H1 (cell line): Measurements from ENCODE around the gene IFT122. TPM values are rescaled to one million over a fixed set of nuclear protein-coding genes. Genes with fewer than 3 reads are reported as not detected.

Experiments
- CTCF ChIA-PET: fragments of 300-600 bp; sonication (Branson Sonifier 250); formaldehyde crosslinking; loops from one replicate; lab custom pipeline; 2021; ENCODE audit not compliant: partially characterized antibody; lab: Charles Lee
- POLR2A ChIA-PET: fragments of 300-600 bp; sonication (Branson Sonifier 250); formaldehyde crosslinking; loops from one replicate; lab custom pipeline; 2021; ENCODE audit warnings: inconsistent platforms; ENCODE audit not compliant: partially characterized antibody; lab: Charles Lee
- DNase-seq, 2 experiments: peaks; one replicate each; pipeline versions ENCODE4 v3.0.0 to v3.0.0-alpha.2; 2010 to 2022; ENCODE audit warnings: low spot score in 2 of 2, low read depth in 1 of 2, mixed read lengths in 1 of 2
- FAIRE-seq: peaks from 2 replicates; lab custom pipeline; 2011; peaks lifted over from hg19 to GRCh38; lab: Jason Lieb, UNC
- H2AFZ ChIP-seq: 2 replicates; pipeline ENCODE4 v1.8.1; 2012; ENCODE audit warnings: low read length, inconsistent platforms
- H2AK5ac ChIP-seq: 2 replicates; pipeline ENCODE4 v1.6.1; 2013; ENCODE audit warnings: low read depth, low read length
- H2BK120ac ChIP-seq: replicated peaks from 2 replicates; pipeline ENCODE3; 2013; ENCODE audit warnings: low read depth, low read length, inconsistent platforms
- H2BK12ac ChIP-seq: 2 replicates; pipeline ENCODE4 v1.6.1; 2013; ENCODE audit warnings: low read depth, low read length
- H2BK15ac ChIP-seq: 2 replicates; pipeline ENCODE4 v1.6.1; 2013; ENCODE audit warnings: low read length
- H2BK20ac ChIP-seq: 2 replicates; pipeline ENCODE4 v1.6.1; 2013; ENCODE audit warnings: low read length
- H2BK5ac ChIP-seq: 2 replicates; pipeline ENCODE4 v1.6.1; 2013; ENCODE audit warnings: low read depth, low read length
- H3K14ac ChIP-seq: 2 replicates; pipeline ENCODE4 v1.6.1; 2013; ENCODE audit warnings: inconsistent platforms; ENCODE audit not compliant: insufficient read length
- H3K18ac ChIP-seq: 2 replicates; pipeline ENCODE4 v1.6.1; 2013; ENCODE audit warnings: low read length; ENCODE audit errors: extremely low read depth
- H3K23ac ChIP-seq: 2 replicates; pipeline ENCODE4 v1.6.1; 2013; ENCODE audit warnings: inconsistent platforms; ENCODE audit not compliant: insufficient read length
- H3K23me2 ChIP-seq: 2 replicates; pipeline ENCODE4 v1.6.1; 2013; ENCODE audit warnings: low read depth, low read length
- H3K27ac ChIP-seq: 2 replicates; pipeline ENCODE4 v1.6.1; 2011; ENCODE audit warnings: low read depth, low read length, inconsistent platforms
- H3K27me3 ChIP-seq, 4 experiments: replicated peaks in 1 of 4; 1 replicate in 1 of 4; 2 replicates in 3 of 4; pipeline versions ENCODE4 v1.6.1 to v1.8.1; 2011 to 2013; ENCODE audit warnings: low read length in 3 of 4, mild to moderate bottlenecking in 3 of 4, inconsistent platforms in 2 of 4, mixed read lengths in 2 of 4, moderate library complexity in 1 of 4; ENCODE audit not compliant: control insufficient read depth in 3 of 4, insufficient read depth in 3 of 4; ENCODE audit errors: extremely low read depth in 1 of 4
- H3K36me3 ChIP-seq, 4 experiments: 2 replicates each; pipeline versions ENCODE4 v1.6.1 to v1.8.1; 2011 to 2013; ENCODE audit warnings: mild to moderate bottlenecking in 4 of 4, low read length in 3 of 4, moderate library complexity in 2 of 4, control low read depth in 1 of 4, inconsistent platforms in 1 of 4; ENCODE audit not compliant: insufficient read depth in 4 of 4, control insufficient read depth in 2 of 4
- H3K4ac ChIP-seq: replicated peaks from 2 replicates; pipeline ENCODE3; 2013; ENCODE audit warnings: low read length, low read depth, mixed read lengths, inconsistent platforms; ENCODE audit not compliant: insufficient read length
- H3K4me1 ChIP-seq, 4 experiments: replicated peaks in 1 of 4; 1 replicate in 1 of 4; 2 replicates in 3 of 4; pipeline versions ENCODE4 v1.6.1 to v1.8.1; 2011 to 2013; ENCODE audit warnings: low read length in 3 of 4, inconsistent platforms in 2 of 4, mixed read lengths in 1 of 4; ENCODE audit not compliant: insufficient read depth in 4 of 4, control insufficient read depth in 3 of 4
- H3K4me2 ChIP-seq, 2 experiments: 2 replicates each; pipeline versions ENCODE4 v1.6.1 to v1.8.1; 2011 to 2013; ENCODE audit warnings: low read depth in 2 of 2, low read length in 2 of 2, control low read depth in 1 of 2, inconsistent platforms in 1 of 2, mild to moderate bottlenecking in 1 of 2; ENCODE audit not compliant: insufficient read depth in 1 of 2
- H3K4me3 ChIP-seq, 4 experiments: fragments of 200-600, 300-600 bp in 1 of 4; sonication (generic), shearing (Covaris generic), sonication (Bioruptor Twin) in 1 of 4; 2 replicates each; pipeline versions ENCODE4 v1.5.1 to v1.8.1; 2011 to 2016; ENCODE audit warnings: low read length in 4 of 4, low read depth in 3 of 4, control low read depth in 2 of 4, inconsistent platforms in 2 of 4, mild to moderate bottlenecking in 2 of 4, mixed read lengths in 1 of 4, moderate library complexity in 1 of 4; ENCODE audit not compliant: insufficient read depth in 2 of 4; ENCODE audit errors: extremely low read depth in 1 of 4
- H3K56ac ChIP-seq: replicated peaks from 2 replicates; pipeline ENCODE3; 2013; ENCODE audit warnings: low read depth, mild to moderate bottlenecking, mixed read lengths, low read length, inconsistent platforms; ENCODE audit not compliant: insufficient read length
- H3K79me1 ChIP-seq: 2 replicates; pipeline ENCODE4 v1.6.1; 2013; ENCODE audit warnings: low read depth, low read length, control low read depth
- H3K79me2 ChIP-seq, 2 experiments: 2 replicates each; pipeline versions ENCODE4 v1.6.1 to v1.8.1; 2012 to 2013; ENCODE audit warnings: low read length in 2 of 2, mild to moderate bottlenecking in 2 of 2, inconsistent platforms in 1 of 2; ENCODE audit not compliant: insufficient read depth in 2 of 2, control insufficient read depth in 1 of 2
- H3K9ac ChIP-seq, 4 experiments: replicated peaks in 1 of 4; 1 replicate in 1 of 4; 2 replicates in 3 of 4; pipeline versions ENCODE4 v1.6.1 to v1.8.1; 2011 to 2013; ENCODE audit warnings: low read depth in 3 of 4, low read length in 3 of 4, control low read depth in 2 of 4, mild to moderate bottlenecking in 2 of 4, moderate library complexity in 2 of 4, inconsistent platforms in 1 of 4; ENCODE audit errors: extremely low read depth in 1 of 4
- H3K9me3 ChIP-seq, 2 experiments: 2 replicates each; pipeline versions ENCODE4 v1.6.1 to v1.8.1; 2012 to 2013; ENCODE audit warnings: mild to moderate bottlenecking in 2 of 2, moderate library complexity in 2 of 2, control low read depth in 1 of 2, inconsistent platforms in 1 of 2, low read depth in 1 of 2, low read length in 1 of 2, mixed read lengths in 1 of 2; ENCODE audit not compliant: insufficient read depth in 2 of 2
- H4K20me1 ChIP-seq, 2 experiments: replicated peaks in 1 of 2; 2 replicates each; pipeline versions ENCODE3 to v1.8.1; 2011 to 2013; ENCODE audit warnings: inconsistent platforms in 2 of 2, low read length in 2 of 2, mild to moderate bottlenecking in 1 of 2; ENCODE audit not compliant: insufficient read depth in 2 of 2, control insufficient read depth in 1 of 2
- H4K5ac ChIP-seq: 2 replicates; pipeline ENCODE4 v1.6.1; 2013; ENCODE audit warnings: low read length, low read depth, mixed read lengths, inconsistent platforms; ENCODE audit not compliant: insufficient read length
- H4K8ac ChIP-seq: 2 replicates; pipeline ENCODE4 v1.8.0; 2013; ENCODE audit warnings: mild to moderate bottlenecking, moderate library complexity, low read length, inconsistent platforms; ENCODE audit not compliant: insufficient read depth; ENCODE audit errors: extremely low read depth
- H4K91ac ChIP-seq: replicated peaks from 2 replicates; pipeline ENCODE3; 2013; ENCODE audit warnings: low read length, mixed read lengths, inconsistent platforms; ENCODE audit not compliant: insufficient read length
- BACH1 ChIP-seq: IDR thresholded peaks from 2 replicates; pipeline ENCODE4 v1.6.1; 2012; ENCODE audit warnings: low read length, improper control_type of control experiment
- CBX5 ChIP-seq: fragments of 300-800, 300-1000 bp; sonication (generic); IDR thresholded peaks from 2 replicates; pipeline ENCODE4 v1.7.1; 2016; ENCODE audit warnings: antibody characterized with exemption, low read length, low read depth
- CBX8 ChIP-seq: fragments of 300-800, 300-1000 bp; sonication (generic); IDR thresholded peaks from 2 replicates; pipeline ENCODE4 v1.7.1; 2016; ENCODE audit warnings: low read depth, low read length, borderline replicate concordance
- CHD1 ChIP-seq: IDR thresholded peaks from 2 replicates; pipeline ENCODE4 v1.6.1; 2012; ENCODE audit warnings: low read depth, low read length, improper control_type of control experiment
- CHD2 ChIP-seq: IDR thresholded peaks from 2 replicates; pipeline ENCODE4 v1.6.1; 2012; ENCODE audit warnings: low read length, improper control_type of control experiment
- GABPA ChIP-seq: IDR thresholded peaks from 2 replicates; pipeline ENCODE4 v1.6.1; 2011; ENCODE audit warnings: mild to moderate bottlenecking, low read length, moderate library complexity, borderline replicate concordance; ENCODE audit not compliant: insufficient read depth
- HDAC2 ChIP-seq, 2 experiments: fragments of 300-600 bp in 1 of 2; sonication (generic) in 1 of 2; IDR thresholded peaks; 2 replicates each; pipeline ENCODE4 v1.6.1; 2011 to 2012; ENCODE audit warnings: low read depth in 2 of 2, low read length in 2 of 2, mild to moderate bottlenecking in 2 of 2, moderate library complexity in 2 of 2, borderline replicate concordance in 1 of 2, inconsistent platforms in 1 of 2
- MAFK ChIP-seq: IDR thresholded peaks from 2 replicates; pipeline ENCODE4 v1.6.1; 2012; ENCODE audit warnings: low read depth, mild to moderate bottlenecking, improper control_type of control experiment, low read length
- POU5F1 ChIP-seq: IDR thresholded peaks from 2 replicates; pipeline ENCODE4 v1.6.1; 2011; ENCODE audit warnings: low read depth, mild to moderate bottlenecking, low read length, moderate library complexity
- RBBP5 ChIP-seq: IDR thresholded peaks from 2 replicates; pipeline ENCODE4 v1.7.1; 2012; ENCODE audit warnings: low read depth, mild to moderate bottlenecking, inconsistent platforms, low read length, moderate library complexity, borderline replicate concordance
- WGBS, 2 experiments: shearing (Covaris generic) in 1 of 2; methylation state at CpG; one replicate each; pipeline versions ENCODE4 v1.1.6 to v1.1.7; 2013 to 2015; ENCODE audit warnings: low lambda C conversion rate in 2 of 2, mixed read lengths in 2 of 2, inconsistent platforms in 1 of 2, low coverage in 1 of 2, missing lambda C conversion rate in 1 of 2; ENCODE audit not compliant: insufficient replicate concordance in 2 of 2, insufficient coverage in 1 of 2, insufficient read length in 1 of 2; ENCODE audit errors: extremely low coverage in 1 of 2, missing lambda C conversion rate in 1 of 2; 5-methylcytosine and 5-hydroxymethylcytosine counted together
- polyA plus RNA-seq, 7 experiments: library from polyadenylated mRNA; depleted of rRNA in 3 of 7; stranded (reverse) in 5 of 7; unstranded in 2 of 7; fragments of >200 nt in 5 of 7; fragments of 200-250 nt in 2 of 7; gene quantifications; 1 replicate in 5 of 7; 2 replicates in 1 of 7; 4 replicates in 1 of 7; pipeline versions ENCODE4 v1.2.1 to v1.2.3, GENCODE V29; 2011 to 2013; ENCODE audit warnings: missing spikeins in 2 of 7, mixed read lengths in 2 of 7
- total RNA-seq: library from RNA; stranded (reverse); fragmentation: NEBNext Ultra II Directional; extraction: Animal tissue kit (Norgen Biotek cat#: 25700); gene quantifications from 2 replicates; pipeline ENCODE4 v1.2.1, GENCODE V29; 2021

The IFT122 gene
- total and polyA plus RNA-seq, 2 of the 8 experiments (the other 6 are each of a cell fraction or from before 2014, with no cell fraction given), result 23.7 to 25.1 TPM

DNA sequence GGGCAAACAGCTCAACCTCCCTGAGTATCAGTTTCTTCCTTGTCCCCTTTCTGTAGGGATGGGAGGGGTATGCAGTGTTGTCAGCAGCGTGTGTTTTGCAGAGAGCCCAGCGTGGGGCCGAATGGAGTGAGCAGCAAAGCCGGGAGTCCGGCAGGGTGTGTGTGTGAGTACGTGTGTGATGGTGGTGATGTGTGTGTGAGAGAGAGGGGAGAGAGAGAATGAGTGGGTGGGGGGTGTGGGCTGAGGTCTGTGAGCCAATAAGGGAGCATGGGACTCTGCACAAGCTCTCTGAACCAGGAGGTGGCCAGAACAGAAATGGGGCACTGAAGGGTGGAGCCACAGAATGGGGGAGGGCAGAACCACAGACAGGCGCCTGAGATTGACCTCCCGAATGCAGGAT, 43.8 kb downstream of the IFT122 start:
- Histone ChIP-seq H2AK5ac (no peak overlapping the region), H3K36me3 (peaks cover 0 to 6% (median 4%) of the 10 kb centered on the region in 4 experiments; a peak in 4 of 8 replicates), H3K4ac (no peak overlapping the region), H3K23ac (no peak overlapping the region), H3K14ac (no peak overlapping the region), H4K20me1 (no peaks in the 10 kb centered on the region), H3K56ac (no peak overlapping the region), H2BK5ac (no peak overlapping the region), H2BK120ac (no peak overlapping the region), H3K9ac (no peak overlapping the region), H3K79me1 (no peaks in the 10 kb centered on the region), H3K4me3 (no peak overlapping the region), H3K4me2 (no peak overlapping the region), H3K79me2 (no peaks in the 10 kb centered on the region), H3K23me2 (no peaks in the 10 kb centered on the region; the same call in 1 of the 2 replicates), H3K27ac (0 out of 2 replicates have a peak overlapping the region, but pooled peaks have one; percentile 13), H2BK20ac (no peak overlapping the region), H2BK12ac (no peak overlapping the region), H3K4me1 (peaks cover 2 to 12% (median 8%) of the 10 kb centered on the region in 4 experiments; a peak in 6 of 7 replicates), H3K18ac (no peak overlapping the region), H4K5ac (no peak overlapping the region), H4K91ac (no peak overlapping the region), H4K8ac (no peak overlapping the region), H2BK15ac (no peak overlapping the region), H3K27me3 (no peaks in the 10 kb centered on the region), H2AFZ (no peak overlapping the region), H3K9me3 (no peaks in the 10 kb centered on the region)
- WGBS, 2 experiments, result 88% methylated on average over 8 of the region's 8 CpGs; no CpG with 5 or more reads in 1 of the 2 experiments
- TF ChIP-seq RBBP5 (no peak), CBX8 (no peak), MAFK (no peak), GABPA (no peak), POU5F1 (no peak), BACH1 (no peak), HDAC2 (IDR thresholded peaks at IDR 0.05; ENCODE audit: borderline replicate concordance in 1 of 2, low read depth in 2 of 2, low read length in 2 of 2) (no peak), CHD1 (no peak), CBX5 (no peak), CHD2 (no peak)
- FAIRE-seq, result no peak
- ChIA-PET CTCF (interaction anchor here (0.9 to 3.8 kb wide), 7 partner anchors 9 to 101 kb away, joined by 3 to 17 read pairs (median 7); partner anchors contain the start of gene EFCAB12), POLR2A (interaction anchor here (0.6 kb wide), 1 partner anchor 24 kb away, joined by 3 read pairs; no protein-coding TSS in a partner anchor)
- no peak for DNase-seq
